ENCODE data around the gene ACSL1.

The ACSL1 gene

GRCh38 chr4:184811526-184812198 is 14.1 kb downstream of the ACSL1 start:
- H3K27ac ChIP-seq = peak overlapping the region; percentile 66; the same call in 1 of the 2 replicates
- TF ChIP-seq, protein P1, sequence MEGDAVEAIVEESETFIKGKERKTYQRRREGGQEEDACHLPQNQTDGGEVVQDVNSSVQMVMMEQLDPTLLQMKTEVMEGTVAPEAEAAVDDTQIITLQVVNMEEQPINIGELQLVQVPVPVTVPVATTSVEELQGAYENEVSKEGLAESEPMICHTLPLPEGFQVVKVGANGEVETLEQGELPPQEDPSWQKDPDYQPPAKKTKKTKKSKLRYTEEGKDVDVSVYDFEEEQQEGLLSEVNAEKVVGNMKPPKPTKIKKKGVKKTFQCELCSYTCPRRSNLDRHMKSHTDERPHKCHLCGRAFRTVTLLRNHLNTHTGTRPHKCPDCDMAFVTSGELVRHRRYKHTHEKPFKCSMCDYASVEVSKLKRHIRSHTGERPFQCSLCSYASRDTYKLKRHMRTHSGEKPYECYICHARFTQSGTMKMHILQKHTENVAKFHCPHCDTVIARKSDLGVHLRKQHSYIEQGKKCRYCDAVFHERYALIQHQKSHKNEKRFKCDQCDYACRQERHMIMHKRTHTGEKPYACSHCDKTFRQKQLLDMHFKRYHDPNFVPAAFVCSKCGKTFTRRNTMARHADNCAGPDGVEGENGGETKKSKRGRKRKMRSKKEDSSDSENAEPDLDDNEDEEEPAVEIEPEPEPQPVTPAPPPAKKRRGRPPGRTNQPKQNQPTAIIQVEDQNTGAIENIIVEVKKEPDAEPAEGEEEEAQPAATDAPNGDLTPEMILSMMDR (IDR thresholded peaks at IDR 0.05) = no peak
- TF ChIP-seq ZFX (IDR thresholded peaks at IDR 0.05; ENCODE audit: borderline replicate concordance) = no peak

DNA sequence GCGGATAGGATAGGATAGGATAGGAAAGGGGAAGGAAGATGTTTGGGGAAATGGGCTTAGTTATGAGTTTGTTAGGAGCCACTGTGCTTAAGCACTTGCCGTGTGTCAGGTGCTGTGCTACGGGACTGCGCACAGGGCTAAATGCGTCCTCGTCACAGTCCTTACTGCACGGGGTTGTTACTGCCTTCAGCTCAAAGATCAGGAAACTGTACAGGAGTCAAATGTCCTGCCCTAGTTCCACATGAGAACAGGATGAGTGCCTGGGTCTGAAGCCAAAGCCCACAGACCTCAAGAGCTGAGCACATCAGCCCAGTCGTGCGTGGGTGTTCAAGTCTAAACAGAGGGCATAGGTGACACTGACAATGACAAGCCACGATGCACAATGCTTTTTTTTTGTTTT is 15.0 kb downstream of the ACSL1 start:
- H3K27ac ChIP-seq = no peak overlapping the region
- TF ChIP-seq, protein P1 (IDR thresholded peaks at IDR 0.05) = no peak
- TF ChIP-seq ZFX (IDR thresholded peaks at IDR 0.05; ENCODE audit: borderline replicate concordance) = no peak

GRCh38 chr4:184808713-184809050 is 17.1 kb downstream of the ACSL1 start:
- H3K27ac ChIP-seq = no peak overlapping the region
- no peak for TF ChIP-seq ZFX (IDR thresholded peaks at IDR 0.05; ENCODE audit: borderline replicate concordance)
- TF ChIP-seq, protein P1 (IDR thresholded peaks at IDR 0.05) = no peak

GRCh38 chr4:184807797-184808712 is 17.7 kb downstream of the ACSL1 start:
- no peak overlapping the region for H3K27ac ChIP-seq
- TF ChIP-seq, protein P1 (IDR thresholded peaks at IDR 0.05) = no peak
- no peak for TF ChIP-seq ZFX (IDR thresholded peaks at IDR 0.05; ENCODE audit: borderline replicate concordance)

DNA sequence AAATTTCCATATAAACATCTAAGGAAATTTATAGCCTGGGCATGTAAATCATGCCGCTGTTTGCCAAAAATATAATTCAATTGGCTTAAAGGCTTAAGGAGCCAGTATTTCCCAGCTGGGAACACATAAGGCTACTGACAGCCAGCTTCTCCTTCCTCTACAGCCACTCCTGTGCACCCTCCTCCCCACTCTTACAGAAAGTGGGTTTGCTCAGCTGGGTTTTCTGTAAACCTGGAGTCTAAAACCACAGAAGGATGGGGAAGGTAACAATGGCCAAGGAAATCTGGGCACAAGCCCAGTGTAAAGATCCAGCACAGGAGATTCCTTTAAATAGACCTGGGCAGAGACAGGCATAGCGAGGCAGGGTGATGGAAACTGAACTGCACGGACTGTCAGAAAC is 18.5 kb downstream of the ACSL1 start:
- TF ChIP-seq ZFX (IDR thresholded peaks at IDR 0.05; ENCODE audit: borderline replicate concordance) = no peak
- TF ChIP-seq, protein P1 (IDR thresholded peaks at IDR 0.05) = no peak
- no peak overlapping the region for H3K27ac ChIP-seq

GRCh38 chr4:184806711-184807110 is 19.1 kb downstream of the ACSL1 start:
- TF ChIP-seq, protein P1 (IDR thresholded peaks at IDR 0.05) = no peak
- no peak for TF ChIP-seq ZFX (IDR thresholded peaks at IDR 0.05; ENCODE audit: borderline replicate concordance)
- no peak overlapping the region for H3K27ac ChIP-seq

DNA sequence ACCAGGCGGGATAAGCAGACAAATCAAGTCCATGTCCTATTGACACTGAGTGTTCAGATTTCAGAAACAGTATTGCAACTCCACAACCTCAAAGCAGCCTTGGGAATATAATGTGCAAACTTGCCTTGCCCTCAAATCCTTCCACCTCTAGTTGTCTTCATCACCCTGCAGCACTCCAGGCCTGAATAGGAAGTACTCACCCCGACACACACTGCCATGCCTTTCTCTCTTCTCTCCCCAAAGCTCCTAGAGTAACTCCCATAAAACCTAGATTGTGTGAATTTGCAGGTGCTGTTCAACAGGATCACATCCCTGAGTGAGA is 19.6 kb downstream of the ACSL1 start:
- H3K27ac ChIP-seq = peak overlapping the region; percentile 13; the same call in 1 of the 2 replicates
- no peak for TF ChIP-seq ZFX (IDR thresholded peaks at IDR 0.05; ENCODE audit: borderline replicate concordance)
- TF ChIP-seq, protein P1 (IDR thresholded peaks at IDR 0.05) = no peak
